Epithelial cell of esophagus (primary cell): ENCODE results near the gene RAB30.

Source experiments
- DNase-seq: peaks from one replicate; pipeline ENCODE4 v3.0.0; 2010; ENCODE audit warnings: low read depth
- H3K4me3 ChIP-seq: 2 replicates; pipeline ENCODE4 v1.5.1; 2011; ENCODE audit warnings: mild to moderate bottlenecking, low read length, control low read depth
- CTCF ChIP-seq: IDR thresholded peaks from 2 replicates; pipeline ENCODE4 v1.5.1; 2011; ENCODE audit warnings: low read depth, mild to moderate bottlenecking, low read length, control low read depth, inconsistent platforms; ENCODE audit not compliant: insufficient read depth; ENCODE audit errors: missing control alignments

RAB30 gene

GRCh38 chr11:82930734-82931133 lies 141.0 kb downstream of the RAB30 start:
- no peak for DNase-seq
- H3K4me3 ChIP-seq, result no peak overlapping the region
- TF ChIP-seq CTCF, result no peak

DNA sequence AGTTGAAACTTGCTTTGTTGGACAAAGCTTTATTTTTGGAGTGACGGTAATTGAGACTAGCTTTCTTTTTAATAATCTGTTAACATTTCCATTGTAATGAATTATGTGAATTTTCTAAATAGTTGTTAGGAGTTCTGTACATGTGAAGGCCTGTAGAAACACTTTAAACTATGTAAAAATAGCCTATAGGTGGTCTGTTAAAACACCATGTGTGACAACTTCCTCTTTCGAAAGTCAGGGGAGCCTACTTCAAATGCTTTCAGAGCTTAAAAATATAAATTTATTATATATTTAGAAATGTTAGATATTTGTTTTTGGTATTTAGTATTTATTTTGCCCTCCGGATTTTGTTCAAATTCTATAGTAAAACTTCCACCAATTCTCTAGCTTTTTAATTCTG lies 141.5 kb downstream of the RAB30 start:
- TF ChIP-seq CTCF, result no peak
- no peak for DNase-seq
- no peak overlapping the region for H3K4me3 ChIP-seq

DNA sequence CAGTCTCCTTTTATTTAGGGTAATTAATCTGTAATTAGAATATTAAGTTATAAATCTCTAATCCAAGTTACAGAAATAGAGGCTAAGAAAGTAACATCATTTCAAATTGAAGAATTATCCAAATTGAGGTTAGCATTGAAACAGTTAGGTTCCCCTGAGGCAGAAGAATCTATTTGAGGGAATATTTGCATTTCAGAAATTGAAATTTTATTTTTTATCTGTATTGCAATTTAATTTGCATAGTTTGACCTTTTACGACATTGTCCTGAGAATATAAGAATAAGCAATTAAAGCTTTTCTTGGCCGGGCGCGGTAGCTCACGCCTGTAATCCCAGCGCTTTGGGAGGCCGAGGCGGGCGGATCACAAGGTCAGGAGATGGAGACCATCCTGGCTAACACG lies 142.6 kb downstream of the RAB30 start:
- no peak for TF ChIP-seq CTCF
- DNase-seq, result no peak

GRCh38 chr11:82927264-82927880 lies 144.3 kb downstream of the RAB30 start:
- no peak overlapping the region for H3K4me3 ChIP-seq
- peak; percentile 73 for TF ChIP-seq CTCF
- DNase-seq, result peak; percentile 69

More for the DNA sequence above, 142.6 kb downstream of the RAB30 start:
- no peak overlapping the region for H3K4me3 ChIP-seq

DNA sequence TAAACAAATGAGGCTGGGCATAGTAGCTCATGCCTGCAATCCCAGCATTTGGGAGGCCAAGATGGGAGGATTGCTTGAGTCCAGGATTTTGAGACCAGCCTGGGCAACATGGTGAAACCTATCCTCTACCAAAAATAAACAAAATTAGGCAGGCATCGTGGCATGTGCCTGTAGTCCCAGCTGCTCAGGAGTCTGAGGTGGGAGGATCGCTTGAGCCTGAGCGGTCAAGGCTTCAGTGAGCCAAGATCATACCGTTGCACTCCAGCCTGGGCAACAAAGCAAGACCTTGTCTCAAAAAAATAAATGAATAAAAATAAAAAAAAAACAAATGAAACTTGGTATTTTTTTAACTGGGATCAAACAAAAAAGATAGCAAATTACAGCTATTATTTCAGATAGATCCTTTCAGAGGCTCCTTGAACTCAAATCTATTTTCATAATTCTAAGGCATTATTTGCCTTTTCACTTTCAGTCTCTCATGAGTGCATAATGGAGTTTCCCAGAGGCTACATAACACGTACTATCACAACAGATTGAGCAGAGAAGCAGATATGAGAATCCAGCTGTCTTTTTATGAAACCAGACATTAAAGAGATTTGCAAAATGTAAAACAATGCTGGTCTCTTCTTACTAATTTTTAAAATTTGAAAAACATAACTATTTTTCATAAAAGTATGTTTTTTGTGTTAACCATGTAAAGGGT lies 147.0 kb downstream of the RAB30 start:
- no peak for TF ChIP-seq CTCF
- DNase-seq, result no peak
- no peak overlapping the region for H3K4me3 ChIP-seq
